ENCODE results near the gene NOC3L.
A peak's percentile ranks its signal among the peaks of the same experiment; 100 is the strongest.

The NOC3L gene

GRCh38 chr10:94403380-94404213 is 40.9 kb upstream of the NOC3L start (continued):
- TF ChIP-seq, protein P1, sequence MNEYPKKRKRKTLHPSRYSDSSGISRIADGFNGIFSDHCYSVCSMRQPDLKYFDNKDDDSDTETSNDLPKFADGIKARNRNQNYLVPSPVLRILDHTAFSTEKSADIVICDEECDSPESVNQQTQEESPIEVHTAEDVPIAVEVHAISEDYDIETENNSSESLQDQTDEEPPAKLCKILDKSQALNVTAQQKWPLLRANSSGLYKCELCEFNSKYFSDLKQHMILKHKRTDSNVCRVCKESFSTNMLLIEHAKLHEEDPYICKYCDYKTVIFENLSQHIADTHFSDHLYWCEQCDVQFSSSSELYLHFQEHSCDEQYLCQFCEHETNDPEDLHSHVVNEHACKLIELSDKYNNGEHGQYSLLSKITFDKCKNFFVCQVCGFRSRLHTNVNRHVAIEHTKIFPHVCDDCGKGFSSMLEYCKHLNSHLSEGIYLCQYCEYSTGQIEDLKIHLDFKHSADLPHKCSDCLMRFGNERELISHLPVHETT (tag by site-specific recombination; IDR thresholded peaks at IDR 0.05), result no peak
- no peak for TF ChIP-seq MZF1 (tag by site-specific recombination; IDR thresholded peaks at IDR 0.05; ENCODE audit: borderline replicate concordance)
- TF ChIP-seq ZBTB49 (tag by site-specific recombination; IDR thresholded peaks at IDR 0.05; ENCODE audit: low read depth), result no peak
- TF ChIP-seq OSR2 (tag by site-specific recombination; IDR thresholded peaks at IDR 0.05), result no peak
- no peak for TF ChIP-seq ZNF132 (tag by site-specific recombination; IDR thresholded peaks at IDR 0.05; ENCODE audit: borderline replicate concordance)
- TF ChIP-seq SALL2 (tag by site-specific recombination; IDR thresholded peaks at IDR 0.05; ENCODE audit: borderline replicate concordance), result no peak
- TF ChIP-seq TCF7L2 (IDR thresholded peaks at IDR 0.05; ENCODE audit: borderline replicate concordance, low read depth, low read length), result no peak
- TF ChIP-seq ZFP69B (tag by site-specific recombination; IDR thresholded peaks at IDR 0.05), result no peak
- TF ChIP-seq ZNF211 (tag by site-specific recombination; IDR thresholded peaks at IDR 0.05; ENCODE audit: low read depth), result no peak
- no peak for TF ChIP-seq YY2 (tag by site-specific recombination; IDR thresholded peaks at IDR 0.05)
- TF ChIP-seq, protein P2, sequence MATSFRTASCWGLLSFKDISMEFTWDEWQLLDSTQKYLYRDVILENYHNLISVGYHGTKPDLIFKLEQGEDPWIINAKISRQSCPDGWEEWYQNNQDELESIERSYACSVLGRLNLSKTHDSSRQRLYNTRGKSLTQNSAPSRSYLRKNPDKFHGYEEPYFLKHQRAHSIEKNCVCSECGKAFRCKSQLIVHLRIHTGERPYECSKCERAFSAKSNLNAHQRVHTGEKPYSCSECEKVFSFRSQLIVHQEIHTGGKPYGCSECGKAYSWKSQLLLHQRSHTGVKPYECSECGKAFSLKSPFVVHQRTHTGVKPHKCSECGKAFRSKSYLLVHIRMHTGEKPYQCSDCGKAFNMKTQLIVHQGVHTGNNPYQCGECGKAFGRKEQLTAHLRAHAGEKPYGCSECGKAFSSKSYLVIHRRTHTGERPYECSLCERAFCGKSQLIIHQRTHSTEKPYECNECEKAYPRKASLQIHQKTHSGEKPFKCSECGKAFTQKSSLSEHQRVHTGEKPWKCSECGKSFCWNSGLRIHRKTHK (tag by site-specific recombination; IDR thresholded peaks at IDR 0.05), result no peak
- TF ChIP-seq ZNF335 (tag by site-specific recombination; conservative IDR thresholded peaks at IDR 0.05), result peak; percentile 90
- TF ChIP-seq ZSCAN5A (tag by site-specific recombination; IDR thresholded peaks at IDR 0.05), result no peak
- peak; percentile 77 for TF ChIP-seq ZEB2 (tag by site-specific recombination; IDR thresholded peaks at IDR 0.05)
- no peak for TF ChIP-seq ZNF501 (tag by site-specific recombination; IDR thresholded peaks at IDR 0.05)
- no peak for TF ChIP-seq ZNF146 (tag by site-specific recombination; IDR thresholded peaks at IDR 0.05)
- no peak for TF ChIP-seq ZNF214 (tag by site-specific recombination; IDR thresholded peaks at IDR 0.05; ENCODE audit: borderline replicate concordance)
- TF ChIP-seq FEZF1 (tag by site-specific recombination; IDR thresholded peaks at IDR 0.05), result peak; percentile 40
- no peak for TF ChIP-seq ZNF292 (tag by site-specific recombination; IDR thresholded peaks at IDR 0.05; ENCODE audit: borderline replicate concordance, low read depth)
- no peak for TF ChIP-seq REPIN1 (tag by site-specific recombination; IDR thresholded peaks at IDR 0.05; ENCODE audit: low read depth)
- no peak for TF ChIP-seq SP3 (tag by site-specific recombination; IDR thresholded peaks at IDR 0.05)
- TF ChIP-seq, protein P3, sequence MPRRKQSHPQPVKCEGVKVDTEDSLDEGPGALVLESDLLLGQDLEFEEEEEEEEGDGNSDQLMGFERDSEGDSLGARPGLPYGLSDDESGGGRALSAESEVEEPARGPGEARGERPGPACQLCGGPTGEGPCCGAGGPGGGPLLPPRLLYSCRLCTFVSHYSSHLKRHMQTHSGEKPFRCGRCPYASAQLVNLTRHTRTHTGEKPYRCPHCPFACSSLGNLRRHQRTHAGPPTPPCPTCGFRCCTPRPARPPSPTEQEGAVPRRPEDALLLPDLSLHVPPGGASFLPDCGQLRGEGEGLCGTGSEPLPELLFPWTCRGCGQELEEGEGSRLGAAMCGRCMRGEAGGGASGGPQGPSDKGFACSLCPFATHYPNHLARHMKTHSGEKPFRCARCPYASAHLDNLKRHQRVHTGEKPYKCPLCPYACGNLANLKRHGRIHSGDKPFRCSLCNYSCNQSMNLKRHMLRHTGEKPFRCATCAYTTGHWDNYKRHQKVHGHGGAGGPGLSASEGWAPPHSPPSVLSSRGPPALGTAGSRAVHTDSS (tag by site-specific recombination; IDR thresholded peaks at IDR 0.05), result no peak
- no peak for TF ChIP-seq TRIM28 (IDR thresholded peaks at IDR 0.05; ENCODE audit: borderline replicate concordance, low read length)
- no peak for TF ChIP-seq ZNF274 (IDR thresholded peaks at IDR 0.05; ENCODE audit: low read length)
- no peak for TF ChIP-seq ZNF274 (tag by site-specific recombination; IDR thresholded peaks at IDR 0.05; ENCODE audit: borderline replicate concordance)
- TF ChIP-seq ZNF157 (tag by site-specific recombination; IDR thresholded peaks at IDR 0.05), result no peak
- TF ChIP-seq, protein P4, sequence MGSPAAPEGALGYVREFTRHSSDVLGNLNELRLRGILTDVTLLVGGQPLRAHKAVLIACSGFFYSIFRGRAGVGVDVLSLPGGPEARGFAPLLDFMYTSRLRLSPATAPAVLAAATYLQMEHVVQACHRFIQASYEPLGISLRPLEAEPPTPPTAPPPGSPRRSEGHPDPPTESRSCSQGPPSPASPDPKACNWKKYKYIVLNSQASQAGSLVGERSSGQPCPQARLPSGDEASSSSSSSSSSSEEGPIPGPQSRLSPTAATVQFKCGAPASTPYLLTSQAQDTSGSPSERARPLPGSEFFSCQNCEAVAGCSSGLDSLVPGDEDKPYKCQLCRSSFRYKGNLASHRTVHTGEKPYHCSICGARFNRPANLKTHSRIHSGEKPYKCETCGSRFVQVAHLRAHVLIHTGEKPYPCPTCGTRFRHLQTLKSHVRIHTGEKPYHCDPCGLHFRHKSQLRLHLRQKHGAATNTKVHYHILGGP (tag by site-specific recombination; IDR thresholded peaks at IDR 0.05), result no peak
- no peak for TF ChIP-seq ZNF473 (tag by site-specific recombination; IDR thresholded peaks at IDR 0.05)
- no peak for TF ChIP-seq ZBTB21 (tag by site-specific recombination; IDR thresholded peaks at IDR 0.05)

Data from HEK293 (cell line).